Measurements from ENCODE around the gene HS6ST3.

Gene HS6ST3

GRCh38 chr13:96844195-96844594 lies 754.3 kb downstream of the HS6ST3 start:
- Histone ChIP-seq H3K4me3 (no peak overlapping the region), H3K36me3 (ENCODE audit: insufficient read depth, low read length) (no peaks in the 10 kb centered on the region), H3K27ac (no peak overlapping the region), H3K9ac (ENCODE audit: insufficient read length) (no peak overlapping the region), H3K9me3 (ENCODE audit: low read depth, low read length) (no peaks in the 10 kb centered on the region)
- no peak for DNase-seq (ENCODE audit: low read depth, low spot score)
- TF ChIP-seq EZH2 (IDR thresholded peaks at IDR 0.05) (no peak), FOXP2 (optimal IDR thresholded peaks at IDR 0.05; ENCODE audit: control extremely low read depth, extremely low read length, insufficient read depth) (no peak), POLR2AphosphoS5 (IDR thresholded peaks at IDR 0.05; ENCODE audit: borderline replicate concordance, low read depth, low read length) (no peak)

GRCh38 chr13:96844616-96845015 lies 754.7 kb downstream of the HS6ST3 start:
- no peaks in the 10 kb centered on the region for H3K36me3 ChIP-seq (ENCODE audit: insufficient read depth, low read length)
- TF ChIP-seq FOXP2 (optimal IDR thresholded peaks at IDR 0.05; ENCODE audit: control extremely low read depth, extremely low read length, insufficient read depth) (no peak), EZH2 (IDR thresholded peaks at IDR 0.05) (no peak)
- H3K4me3 ChIP-seq: no peak overlapping the region
- no peak overlapping the region for H3K9ac ChIP-seq (ENCODE audit: insufficient read length)
- DNase-seq (ENCODE audit: low read depth, low spot score): no peak
- no peaks in the 10 kb centered on the region for H3K9me3 ChIP-seq (ENCODE audit: low read depth, low read length)
- no peak overlapping the region for H3K27ac ChIP-seq

GRCh38 chr13:96848286-96848685 lies 758.4 kb downstream of the HS6ST3 start:
- Histone ChIP-seq H3K27ac (no peak overlapping the region), H3K9ac (ENCODE audit: insufficient read length) (no peak overlapping the region), H3K9me3 (ENCODE audit: low read depth, low read length) (no peaks in the 10 kb centered on the region), H3K36me3 (ENCODE audit: insufficient read depth, low read length) (no peaks in the 10 kb centered on the region), H3K4me3 (no peak overlapping the region)
- TF ChIP-seq FOXP2 (optimal IDR thresholded peaks at IDR 0.05; ENCODE audit: control extremely low read depth, extremely low read length, insufficient read depth) (no peak), EZH2 (IDR thresholded peaks at IDR 0.05) (no peak), POLR2AphosphoS5 (IDR thresholded peaks at IDR 0.05; ENCODE audit: borderline replicate concordance, low read depth, low read length) (no peak)
- no peak for DNase-seq (ENCODE audit: low read depth, low spot score)

- no peak overlapping the region for H3K9ac ChIP-seq (ENCODE audit: insufficient read length)
- DNase-seq (ENCODE audit: low read depth, low spot score): no peak
- no peak overlapping the region for H3K27ac ChIP-seq
- no peaks in the 10 kb centered on the region for H3K9me3 ChIP-seq (ENCODE audit: low read depth, low read length)
- TF ChIP-seq FOXP2 (optimal IDR thresholded peaks at IDR 0.05; ENCODE audit: control extremely low read depth, extremely low read length, insufficient read depth): no peak
- H3K4me3 ChIP-seq: no peak overlapping the region
- no peaks in the 10 kb centered on the region for H3K36me3 ChIP-seq (ENCODE audit: insufficient read depth, low read length)
Observed at GRCh38 chr13:96849091-96849490, 759.2 kb downstream of the HS6ST3 start.

GRCh38 chr13:96850538-96851145 lies 760.7 kb downstream of the HS6ST3 start:
- Histone ChIP-seq H3K9me3 (ENCODE audit: low read depth, low read length) (no peaks in the 10 kb centered on the region), H3K36me3 (ENCODE audit: insufficient read depth, low read length) (no peaks in the 10 kb centered on the region), H3K4me3 (no peak overlapping the region), H3K27ac (no peak overlapping the region), H3K9ac (ENCODE audit: insufficient read length) (no peak overlapping the region)
- no peak for TF ChIP-seq EZH2 (IDR thresholded peaks at IDR 0.05)
- TF ChIP-seq FOXP2 (optimal IDR thresholded peaks at IDR 0.05; ENCODE audit: control extremely low read depth, extremely low read length, insufficient read depth): no peak
- TF ChIP-seq POLR2AphosphoS5 (IDR thresholded peaks at IDR 0.05; ENCODE audit: borderline replicate concordance, low read depth, low read length): no peak
- no peak for DNase-seq (ENCODE audit: low read depth, low spot score)

- Histone ChIP-seq H3K9me3 (ENCODE audit: low read depth, low read length) (no peaks in the 10 kb centered on the region), H3K27ac (no peak overlapping the region), H3K36me3 (ENCODE audit: insufficient read depth, low read length) (no peaks in the 10 kb centered on the region), H3K9ac (ENCODE audit: insufficient read length) (no peak overlapping the region), H3K4me3 (no peak overlapping the region)
- DNase-seq (ENCODE audit: low read depth, low spot score): no peak
- TF ChIP-seq POLR2AphosphoS5 (IDR thresholded peaks at IDR 0.05; ENCODE audit: borderline replicate concordance, low read depth, low read length) (no peak), EZH2 (IDR thresholded peaks at IDR 0.05) (no peak)
Observed at GRCh38 chr13:96851856-96852445, 762.0 kb downstream of the HS6ST3 start.

GRCh38 chr13:96858133-96858826 lies 768.4 kb downstream of the HS6ST3 start:
- TF ChIP-seq POLR2AphosphoS5 (IDR thresholded peaks at IDR 0.05; ENCODE audit: borderline replicate concordance, low read depth, low read length) (no peak), EZH2 (IDR thresholded peaks at IDR 0.05) (no peak), FOXP2 (optimal IDR thresholded peaks at IDR 0.05; ENCODE audit: control extremely low read depth, extremely low read length, insufficient read depth) (no peak)
- no peak for DNase-seq (ENCODE audit: low read depth, low spot score)
- no peak overlapping the region for H3K27ac ChIP-seq
- no peaks in the 10 kb centered on the region for H3K36me3 ChIP-seq (ENCODE audit: insufficient read depth, low read length)
- H3K9ac ChIP-seq (ENCODE audit: insufficient read length): no peak overlapping the region
- no peaks in the 10 kb centered on the region for H3K9me3 ChIP-seq (ENCODE audit: low read depth, low read length)
- H3K4me3 ChIP-seq: no peak overlapping the region

- Histone ChIP-seq H3K4me3 (no peak overlapping the region), H3K36me3 (ENCODE audit: insufficient read depth, low read length) (no peaks in the 10 kb centered on the region), H3K27ac (no peak overlapping the region), H3K9ac (ENCODE audit: insufficient read length) (no peak overlapping the region), H3K9me3 (ENCODE audit: low read depth, low read length) (no peaks in the 10 kb centered on the region)
- no peak for DNase-seq (ENCODE audit: low read depth, low spot score)
- TF ChIP-seq EZH2 (IDR thresholded peaks at IDR 0.05) (no peak), FOXP2 (optimal IDR thresholded peaks at IDR 0.05; ENCODE audit: control extremely low read depth, extremely low read length, insufficient read depth) (no peak), POLR2AphosphoS5 (IDR thresholded peaks at IDR 0.05; ENCODE audit: borderline replicate concordance, low read depth, low read length) (no peak)
Observed at GRCh38 chr13:96860882-96861281, 771.0 kb downstream of the HS6ST3 start.
